ENCODE results near the gene SCMH1. TPM values are rescaled to one million over a fixed set of nuclear protein-coding genes. Genes with fewer than 3 reads are reported as not detected.

SCMH1 gene
- total and polyA plus RNA-seq, 2 of the 4 experiments (the other 2 are of a cell fraction) = 9.0 to 19.4 TPM

DNA sequence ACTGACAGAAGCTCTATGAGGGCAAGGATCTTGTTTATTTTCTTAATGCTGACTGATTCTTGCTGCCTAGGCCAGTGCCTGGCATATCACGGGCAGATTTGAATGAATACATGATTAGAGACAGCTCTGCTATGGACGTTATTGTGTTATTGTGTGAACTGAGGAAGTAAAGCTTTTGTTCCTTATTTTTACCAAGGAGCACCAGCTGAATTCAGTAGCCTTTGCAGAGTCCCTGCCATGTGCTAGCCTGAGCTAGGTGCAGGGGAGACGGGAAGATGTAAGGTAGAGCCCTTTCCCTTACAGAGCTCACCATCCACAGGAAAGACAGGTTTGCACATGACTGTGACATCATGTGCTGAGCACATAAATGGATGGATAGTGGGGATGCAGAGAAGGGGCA lies 36.0 kb upstream of the SCMH1 start:
- CTCF ChIA-PET = interaction anchor here (1.2 kb wide), 1 partner anchor 155 kb away, joined by 3 read pairs; no protein-coding TSS in a partner anchor
- in situ Hi-C loops (cut with MboI; ENCODE audit: low sequenced_read_pairs) = no loop called here

More for the DNA sequence above, 36.0 kb upstream of the SCMH1 start:
- Histone ChIP-seq H2AK9ac (replicated peaks; ENCODE audit: low read depth, low read length, poor library complexity) (no peak overlapping the region), H2BK5ac (ENCODE audit: low read depth, low read length, poor library complexity, severe bottlenecking) (no peak overlapping the region), H2BK15ac (ENCODE audit: low read depth, low read length) (no peak overlapping the region), H4K91ac (ENCODE audit: insufficient read depth, low read depth, low read length) (no peak overlapping the region), H4K20me1 (ENCODE audit: insufficient read depth, low read length) (no peaks in the 10 kb centered on the region), H3K14ac (replicated peaks; ENCODE audit: low read depth, low read length) (no peak overlapping the region), H3K18ac (ENCODE audit: low read depth, low read length) (no peak overlapping the region), H3K4me1 (ENCODE audit: control insufficient read depth, insufficient read depth, low read length) (no peaks in the 10 kb centered on the region), H3K4me3 (ENCODE audit: insufficient read depth, low read depth, low read length) (no peak overlapping the region), H3K9me3 (ENCODE audit: control insufficient read depth, insufficient read depth, low read length) (no peaks in the 10 kb centered on the region), H3K9me1 (ENCODE audit: insufficient read depth, low read length) (no peaks in the 10 kb centered on the region), H2AFZ (replicated peaks; ENCODE audit: low read length, poor library complexity) (no peak overlapping the region), H4K5ac (ENCODE audit: low read depth, low read length) (no peak overlapping the region), H3K79me1 (ENCODE audit: low read depth in 1 of 2, low read length in 2 of 2) (no peaks in the 10 kb centered on the region), H3K27me3 (ENCODE audit: control insufficient read depth, insufficient read depth, low read length) (peaks cover 58% of the 10 kb centered on the region), H4K8ac (ENCODE audit: low read depth in 2 of 2, low read length in 2 of 2) (no peak overlapping the region), H3K4me2 (ENCODE audit: low read depth, low read length) (no peak overlapping the region), H3K9ac (ENCODE audit: low read depth, low read length) (no peak overlapping the region), H3K36me3 (ENCODE audit: control insufficient read depth, insufficient read depth, low read length) (no peaks in the 10 kb centered on the region), H3K56ac (ENCODE audit: extremely low read depth, insufficient read depth, low read length) (no peak overlapping the region), H2BK120ac (ENCODE audit: low read depth, low read length) (no peak overlapping the region), H3K27ac (ENCODE audit: insufficient read depth, low read length) (no peak overlapping the region), H3K23ac (ENCODE audit: low read depth, low read length) (no peak overlapping the region), H2BK20ac (ENCODE audit: low read depth, low read length) (no peak overlapping the region), H3K4ac (ENCODE audit: low read depth, low read length) (no peak overlapping the region), H2AK5ac (ENCODE audit: low read depth, low read length) (no peak overlapping the region)
- DNase-seq (no peak), ATAC-seq (ENCODE audit: low read depth) (no peak)
- dilution Hi-C loops (cut with HindIII; ENCODE audit: low sequenced_read_pairs, unreplicated experiment) (no loop called here), intact Hi-C loops (cut with micrococcal nuclease) (no loop called here)
- no CpG with 5 or more reads among the region's 3 CpGs for WGBS, 2 experiments (ENCODE audit: extremely low coverage in 2 of 2, insufficient read length in 1 of 2)
- POLR2A ChIA-PET (ENCODE audit: unreplicated experiment) = no interaction called here
- TF ChIP-seq CHD1 (IDR thresholded peaks at IDR 0.05; ENCODE audit: low read depth, low read length) (no peak), CEBPB (IDR thresholded peaks at IDR 0.05; ENCODE audit: low read depth, low read length) (no peak), RCOR1 (IDR thresholded peaks at IDR 0.05; ENCODE audit: insufficient replicate concordance, low read length) (no peak), NFE2L2 (IDR thresholded peaks at IDR 0.05; ENCODE audit: low read depth, low read length) (no peak), MAZ (IDR thresholded peaks at IDR 0.05; ENCODE audit: borderline replicate concordance, low read depth, low read length) (no peak), RFX5 (IDR thresholded peaks at IDR 0.05; ENCODE audit: low read depth, low read length) (no peak)
- TF ChIP-seq, protein P1, sequence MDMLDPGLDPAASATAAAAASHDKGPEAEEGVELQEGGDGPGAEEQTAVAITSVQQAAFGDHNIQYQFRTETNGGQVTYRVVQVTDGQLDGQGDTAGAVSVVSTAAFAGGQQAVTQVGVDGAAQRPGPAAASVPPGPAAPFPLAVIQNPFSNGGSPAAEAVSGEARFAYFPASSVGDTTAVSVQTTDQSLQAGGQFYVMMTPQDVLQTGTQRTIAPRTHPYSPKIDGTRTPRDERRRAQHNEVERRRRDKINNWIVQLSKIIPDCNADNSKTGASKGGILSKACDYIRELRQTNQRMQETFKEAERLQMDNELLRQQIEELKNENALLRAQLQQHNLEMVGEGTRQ (IDR thresholded peaks at IDR 0.05; ENCODE audit: low read depth, low read length) = no peak
- no TSS peak for BruUV-seq (replicated peaks)

Measured in IMR-90 (cell line).